ENCODE data around the gene FGD2. TPM values are rescaled to one million over a fixed set of nuclear protein-coding genes. Genes with fewer than 3 reads are reported as not detected.

FGD2 gene
- total and polyA plus RNA-seq, 2 of the 8 experiments (the other 6 are each of a cell fraction or from before 2014, with no cell fraction given): 0.12 to 0.32 TPM

DNA sequence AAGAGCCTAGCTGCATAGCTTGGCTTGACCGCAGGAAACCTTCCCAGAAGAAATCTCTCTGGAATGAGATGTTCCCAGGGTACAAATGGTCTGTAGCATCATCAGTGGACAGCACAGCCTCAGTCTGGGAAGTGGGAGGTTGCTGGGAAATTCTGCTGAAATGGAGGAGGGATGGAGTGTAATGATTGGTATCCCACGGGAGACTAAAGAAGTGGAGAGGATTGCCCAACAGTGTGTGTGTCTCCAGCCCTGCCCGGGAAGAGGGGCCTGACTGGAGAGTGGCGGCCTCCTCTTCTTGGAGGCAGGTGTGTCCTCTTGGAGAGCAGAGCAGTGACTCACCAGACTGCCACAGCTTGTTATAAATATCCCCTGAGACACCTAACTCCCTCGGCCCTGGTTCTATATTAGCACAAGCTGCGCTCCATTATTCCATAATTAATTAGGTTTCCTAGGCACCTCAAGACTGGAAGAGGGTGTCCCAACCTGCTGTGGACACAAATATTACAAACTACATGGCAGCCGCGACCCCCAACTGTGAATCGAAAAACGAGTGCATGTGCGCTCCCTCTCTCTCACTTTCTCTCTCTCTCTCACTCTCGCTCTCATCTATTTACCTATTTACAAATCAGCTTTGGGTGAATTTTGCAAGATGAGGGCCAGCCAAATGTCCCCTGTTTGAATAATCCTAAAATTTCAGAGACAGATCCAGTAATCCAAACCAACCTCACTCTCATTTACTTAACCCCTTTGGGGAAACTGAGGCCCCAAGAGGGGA lies 68.8 kb downstream of the FGD2 start:
- 90 to 100% methylated on average over 3 to 12 of the region's 12 CpGs for WGBS, 2 experiments (ENCODE audit: extremely low coverage in 1 of 2, insufficient coverage in 1 of 2, insufficient read length in 1 of 2, insufficient replicate concordance in 2 of 2, low coverage in 1 of 2, low lambda C conversion rate in 2 of 2, missing lambda C conversion rate in 1 of 2)
- no peak for DNase-seq (ENCODE audit: low read depth in 1 of 2, low spot score in 2 of 2)
- Histone ChIP-seq H2BK15ac (ENCODE audit: low read length) (no peak overlapping the region), H3K27ac (ENCODE audit: low read depth, low read length) (no peak overlapping the region), H3K36me3 (ENCODE audit: control insufficient read depth in 2 of 4, insufficient read depth in 4 of 4, low read length in 3 of 4) (no peaks in the 10 kb centered on the region), H3K79me1 (ENCODE audit: low read depth, low read length) (no peaks in the 10 kb centered on the region), H4K91ac (replicated peaks; ENCODE audit: insufficient read length, low read length) (no peak overlapping the region), H3K56ac (replicated peaks; ENCODE audit: insufficient read length, low read depth, low read length) (no peak overlapping the region), H3K9ac (replicated peaks in 1 of 4; ENCODE audit: extremely low read depth in 1 of 4, low read depth in 3 of 4, low read length in 3 of 4) (no peak overlapping the region), H3K4me2 (ENCODE audit: insufficient read depth in 1 of 2, low read depth in 2 of 2, low read length in 2 of 2) (no peak overlapping the region), H3K27me3 (replicated peaks in 1 of 4; ENCODE audit: control insufficient read depth in 3 of 4, extremely low read depth in 1 of 4, insufficient read depth in 3 of 4, low read length in 3 of 4) (no peaks in the 10 kb centered on the region), H3K4me3 (ENCODE audit: extremely low read depth in 1 of 4, insufficient read depth in 2 of 4, low read depth in 3 of 4, low read length in 4 of 4) (no peak overlapping the region), H3K23ac (ENCODE audit: insufficient read length) (no peak overlapping the region), H3K4me1 (replicated peaks in 1 of 4; ENCODE audit: control insufficient read depth in 3 of 4, insufficient read depth in 4 of 4, low read length in 3 of 4) (peaks cover 8 to 18% (median 12%) of the 10 kb centered on the region in 4 experiments), H2AFZ (ENCODE audit: low read length) (no peak overlapping the region), H3K23me2 (ENCODE audit: low read depth, low read length) (no peaks in the 10 kb centered on the region), H3K4ac (replicated peaks; ENCODE audit: insufficient read length, low read depth, low read length) (no peak overlapping the region), H3K9me3 (ENCODE audit: insufficient read depth in 2 of 2, low read depth in 1 of 2, low read length in 1 of 2) (no peaks in the 10 kb centered on the region), H4K20me1 (replicated peaks in 1 of 2; ENCODE audit: control insufficient read depth in 1 of 2, insufficient read depth in 2 of 2, low read length in 2 of 2) (no peaks in the 10 kb centered on the region), H4K5ac (ENCODE audit: insufficient read length, low read depth, low read length) (no peak overlapping the region), H3K14ac (ENCODE audit: insufficient read length) (no peak overlapping the region), H4K8ac (ENCODE audit: extremely low read depth, insufficient read depth, low read length) (no peak overlapping the region), H2AK5ac (ENCODE audit: low read depth, low read length) (no peak overlapping the region), H3K18ac (ENCODE audit: extremely low read depth, low read length) (no peak overlapping the region), H2BK120ac (replicated peaks; ENCODE audit: low read depth, low read length) (no peak overlapping the region), H2BK20ac (ENCODE audit: low read length) (no peak overlapping the region; the same call in 1 of the 2 replicates), H2BK5ac (ENCODE audit: low read depth, low read length) (no peak overlapping the region), H2BK12ac (ENCODE audit: low read depth, low read length) (no peak overlapping the region), H3K79me2 (ENCODE audit: control insufficient read depth in 1 of 2, insufficient read depth in 2 of 2, low read length in 2 of 2) (no peaks in the 10 kb centered on the region)
- ChIA-PET CTCF (ENCODE audit: partially characterized antibody) (interaction anchor here (0.6 to 1.0 kb wide), 4 partner anchors 13 to 491 kb away, joined by 3 read pairs; no protein-coding TSS in a partner anchor), POLR2A (ENCODE audit: partially characterized antibody) (interaction anchor here (0.7 to 1.5 kb wide), 7 partner anchors 13 to 677 kb away, joined by 3 to 5 read pairs (median 4); no protein-coding TSS in a partner anchor)
- FAIRE-seq: no peak
- TF ChIP-seq, protein P1, sequence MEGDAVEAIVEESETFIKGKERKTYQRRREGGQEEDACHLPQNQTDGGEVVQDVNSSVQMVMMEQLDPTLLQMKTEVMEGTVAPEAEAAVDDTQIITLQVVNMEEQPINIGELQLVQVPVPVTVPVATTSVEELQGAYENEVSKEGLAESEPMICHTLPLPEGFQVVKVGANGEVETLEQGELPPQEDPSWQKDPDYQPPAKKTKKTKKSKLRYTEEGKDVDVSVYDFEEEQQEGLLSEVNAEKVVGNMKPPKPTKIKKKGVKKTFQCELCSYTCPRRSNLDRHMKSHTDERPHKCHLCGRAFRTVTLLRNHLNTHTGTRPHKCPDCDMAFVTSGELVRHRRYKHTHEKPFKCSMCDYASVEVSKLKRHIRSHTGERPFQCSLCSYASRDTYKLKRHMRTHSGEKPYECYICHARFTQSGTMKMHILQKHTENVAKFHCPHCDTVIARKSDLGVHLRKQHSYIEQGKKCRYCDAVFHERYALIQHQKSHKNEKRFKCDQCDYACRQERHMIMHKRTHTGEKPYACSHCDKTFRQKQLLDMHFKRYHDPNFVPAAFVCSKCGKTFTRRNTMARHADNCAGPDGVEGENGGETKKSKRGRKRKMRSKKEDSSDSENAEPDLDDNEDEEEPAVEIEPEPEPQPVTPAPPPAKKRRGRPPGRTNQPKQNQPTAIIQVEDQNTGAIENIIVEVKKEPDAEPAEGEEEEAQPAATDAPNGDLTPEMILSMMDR (IDR thresholded peaks at IDR 0.05; ENCODE audit: control extremely low read depth in 1 of 3, insufficient read depth in 1 of 3, low read depth in 1 of 3, low read length in 3 of 3): no peak
- TF ChIP-seq TAF1 (IDR thresholded peaks at IDR 0.05; ENCODE audit: low read depth, low read length) (no peak), SP4 (IDR thresholded peaks at IDR 0.05; ENCODE audit: low read length) (no peak), POLR2AphosphoS5 (IDR thresholded peaks at IDR 0.05; ENCODE audit: low read depth, low read length) (no peak), EGR1 (IDR thresholded peaks at IDR 0.05; ENCODE audit: borderline replicate concordance, low read depth, low read length) (no peak), EP300 (IDR thresholded peaks at IDR 0.05; ENCODE audit: borderline replicate concordance in 1 of 2, low read depth in 2 of 2, low read length in 2 of 2) (no peak), CEBPB (IDR thresholded peaks at IDR 0.05; ENCODE audit: low read depth, low read length) (no peak), GTF2F1 (IDR thresholded peaks at IDR 0.05; ENCODE audit: borderline replicate concordance, low read depth, low read length) (no peak), EZH2 (IDR thresholded peaks at IDR 0.05; ENCODE audit: low read depth, low read length, severe bottlenecking) (no peak), BRCA1 (IDR thresholded peaks at IDR 0.05; ENCODE audit: low read depth, low read length) (no peak), JUND (IDR thresholded peaks at IDR 0.05; ENCODE audit: low read length) (no peak)

Data from H1 (cell line).